AG04450 (cell line): Measurements from ENCODE around the gene ALDOB. TPM values are rescaled to one million over a fixed set of nuclear protein-coding genes. Genes with fewer than 3 reads are reported as not detected.

Source experiments
- CTCF ChIA-PET: fragments of 300-600, 350-600 bp; formaldehyde crosslinking; extraction: SDS; loops from one replicate; lab custom pipeline; 2022; ENCODE audit warnings: antibody characterized with exemption, inconsistent platforms; lab: Charles Lee
- POLR2A ChIA-PET: fragments of 350-600 bp; formaldehyde crosslinking; extraction: SDS; loops from one replicate; lab custom pipeline; 2021; ENCODE audit warnings: antibody characterized with exemption, inconsistent platforms; lab: Yijun Ruan, JAX
- DNase-seq: peaks from one replicate; pipeline ENCODE4 v3.0.0-alpha.2; 2011; ENCODE audit warnings: low read depth, low spot score
- H3K27ac ChIP-seq: one replicate; pipeline ENCODE4 v1.5.1; 2012; ENCODE audit warnings: low read depth, low read length, control low read depth
- H3K27me3 ChIP-seq: one replicate; pipeline ENCODE4 v1.6.0; 2012; ENCODE audit warnings: low read length; ENCODE audit not compliant: control insufficient read depth, insufficient read depth
- H3K4me3 ChIP-seq: 2 replicates; pipeline ENCODE4 v1.5.1; 2011; ENCODE audit warnings: mild to moderate bottlenecking, low read depth, low read length, control low read depth
- H3K9me3 ChIP-seq: 2 replicates; pipeline ENCODE4 v1.5.1; 2012; ENCODE audit warnings: low read length; ENCODE audit not compliant: control insufficient read depth, insufficient read depth
- CTCF ChIP-seq: IDR thresholded peaks from 2 replicates; pipeline ENCODE4 v1.5.1; 2011; ENCODE audit warnings: low read depth, low read length, control low read depth, inconsistent platforms
- polyA plus RNA-seq: library from polyadenylated mRNA; depleted of rRNA; stranded (reverse); fragments of >200 nt; gene quantifications from 2 replicates; pipeline ENCODE4 v1.2.3, GENCODE V29; 2011

ALDOB gene
- polyA plus RNA-seq, 1 experiment: not detected

DNA sequence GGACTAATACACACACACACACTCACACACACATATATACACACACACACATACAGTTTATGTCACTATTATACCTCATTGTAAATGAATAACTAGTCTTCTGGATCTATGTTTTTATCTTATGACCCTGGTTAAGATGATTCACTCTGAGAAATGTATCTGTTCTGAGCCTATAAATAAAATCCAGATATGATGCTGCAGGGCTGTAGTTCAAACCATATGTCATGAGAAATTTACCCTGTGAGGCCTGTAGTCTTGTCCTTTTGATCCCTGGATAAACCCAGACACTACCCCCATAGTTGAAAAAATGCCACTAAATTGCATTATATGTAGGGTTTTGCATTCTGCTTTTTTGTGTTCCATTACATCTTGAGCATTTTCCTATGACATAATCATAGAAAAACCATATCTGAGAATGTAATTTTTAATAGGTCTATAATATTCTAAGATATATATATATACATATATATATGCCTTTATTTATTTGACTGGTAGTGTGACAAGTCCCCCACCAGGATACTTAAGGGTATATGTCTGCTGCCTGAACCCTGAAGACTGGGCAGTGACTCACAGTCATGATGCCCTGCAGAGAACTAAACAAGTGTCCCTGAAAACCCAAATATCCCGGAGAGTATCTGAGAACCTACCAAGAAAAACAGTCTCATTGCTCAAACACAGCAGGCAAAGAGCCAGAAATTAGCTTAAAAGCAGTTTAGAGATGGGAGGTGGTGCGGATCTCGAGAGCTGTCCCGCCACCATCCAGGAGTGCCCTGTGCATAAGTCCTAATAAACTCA, 18.4 kb upstream of the ALDOB start:
- Histone ChIP-seq H3K9me3 (no peaks in the 10 kb centered on the region; the same call in 1 of the 2 replicates), H3K4me3 (no peak overlapping the region), H3K27ac (no peak overlapping the region), H3K27me3 (no peaks in the 10 kb centered on the region)
- no peak for TF ChIP-seq CTCF
- DNase-seq: no peak
- CTCF ChIA-PET: interaction anchor here (0.6 to 1.6 kb wide), 2 partner anchors 40 to 76 kb away, joined by 7 to 14 read pairs; no protein-coding TSS in a partner anchor
- POLR2A ChIA-PET: no interaction called here

GRCh38 chr9:101451498-101451897, 15.9 kb upstream of the ALDOB start:
- no peaks in the 10 kb centered on the region; the same call in 1 of the 2 replicates for H3K9me3 ChIP-seq
- H3K27me3 ChIP-seq: no peaks in the 10 kb centered on the region
- H3K27ac ChIP-seq: no peak overlapping the region
- TF ChIP-seq CTCF: no peak
- ChIA-PET POLR2A (no interaction called here), CTCF (interaction anchor here (3.7 kb wide), 1 partner anchor 77 kb away, joined by 52 read pairs; no protein-coding TSS in a partner anchor)
- no peak for DNase-seq
- H3K4me3 ChIP-seq: no peak overlapping the region

DNA sequence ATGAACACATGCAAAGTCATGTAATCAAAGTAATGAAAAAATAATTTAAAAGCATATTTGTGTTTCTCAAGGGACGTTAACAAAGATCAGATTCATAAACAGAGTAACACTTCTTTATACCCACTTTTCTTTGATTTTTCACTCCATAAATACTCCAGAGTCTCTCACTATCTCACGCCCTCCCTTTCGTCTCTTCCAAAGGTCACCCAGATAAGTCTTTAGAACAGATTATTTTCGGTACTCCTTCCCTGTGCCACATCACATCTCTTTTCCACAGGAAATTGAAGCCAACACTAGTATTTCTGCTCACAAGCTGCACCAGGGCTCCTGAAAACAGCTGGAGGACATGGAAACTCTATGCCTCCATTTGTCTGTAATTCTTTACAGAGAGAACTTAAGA, 15.4 kb upstream of the ALDOB start:
- POLR2A ChIA-PET: no interaction called here
- DNase-seq: no peak
- CTCF ChIA-PET: interaction anchor here (0.7 to 3.7 kb wide), 3 partner anchors 8 to 78 kb away, joined by 3 to 52 read pairs (median 4); no protein-coding TSS in a partner anchor

DNA sequence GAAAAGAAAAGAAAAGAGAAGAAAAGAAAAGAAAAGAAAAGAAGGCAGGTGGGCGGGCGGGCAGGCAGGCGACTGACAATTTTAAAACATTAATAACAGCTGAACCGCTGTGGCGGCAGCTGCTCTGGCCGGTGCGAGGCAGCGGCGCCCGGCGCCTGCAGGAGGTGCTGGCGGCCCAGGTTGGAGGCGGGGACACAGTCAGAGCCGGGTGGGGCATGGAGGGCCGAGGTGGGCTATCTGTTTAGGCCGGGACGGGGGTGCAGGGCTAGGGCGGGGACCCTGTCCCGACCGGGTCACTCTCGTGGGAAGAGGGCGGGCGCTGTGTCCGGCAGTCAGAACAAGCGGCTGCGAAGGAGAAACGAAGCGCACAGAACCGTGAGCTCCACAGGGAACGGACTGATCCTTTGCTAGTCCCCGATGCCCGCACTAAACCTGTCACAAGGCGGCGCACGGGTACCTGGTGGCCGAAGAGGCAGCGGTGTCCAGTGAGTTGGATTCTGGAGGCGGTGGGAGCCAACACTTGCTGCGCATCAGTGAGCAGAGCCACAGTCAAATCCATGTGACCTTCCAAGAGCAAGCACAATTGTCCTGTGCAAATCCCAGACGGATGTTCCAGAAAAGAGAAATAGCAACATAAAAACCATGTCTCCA, 13.6 kb upstream of the ALDOB start:
- H3K27me3 ChIP-seq: no peaks in the 10 kb centered on the region
- no peaks in the 10 kb centered on the region; the same call in 1 of the 2 replicates for H3K9me3 ChIP-seq
- ChIA-PET CTCF (interaction anchor here (0.6 to 3.7 kb wide), 38 partner anchors 10 to 177 kb away, joined by 3 to 52 read pairs (median 5); partner anchors contain the start of genes MRPL50, RNF20 and ZNF189), POLR2A (interaction anchor here (1.3 kb wide), 1 partner anchor 51 kb away, joined by 4 read pairs; the partner anchor contains the start of genes MRPL50 and ZNF189)
- peak overlapping the region; percentile 72 for H3K4me3 ChIP-seq
- TF ChIP-seq CTCF: peak; percentile 69
- H3K27ac ChIP-seq: no peak overlapping the region
- DNase-seq: no peak

More for the DNA sequence above, 15.4 kb upstream of the ALDOB start:
- H3K4me3 ChIP-seq: no peak overlapping the region
- H3K27me3 ChIP-seq: no peaks in the 10 kb centered on the region
- no peaks in the 10 kb centered on the region; the same call in 1 of the 2 replicates for H3K9me3 ChIP-seq
- TF ChIP-seq CTCF: no peak
- H3K27ac ChIP-seq: no peak overlapping the region
